Sciatic nerve (tissue), 2 donors: ENCODE data around the gene CLEC4M. TPM values are rescaled to one million over a fixed set of nuclear protein-coding genes. Genes with fewer than 3 reads are reported as not detected.

Experiments used
- ATAC-seq: fragments of 200-7000 bp; cut with Tn5 transposase; one replicate; pipeline ENCODE4 v1.9.1; 2020; ENCODE audit warnings: mild to moderate bottlenecking, moderate library complexity
- DNase-seq: peaks from one replicate; pipeline ENCODE4 v3.0.0-alpha.2; 2020; ENCODE audit warnings: low spot score
- intact Hi-C: fragments of 100-400 bp; cut with DNase I; formaldehyde crosslinking; loops from one replicate; pipeline ENCODE4 v1.14.2; 2022
- total RNA-seq: library from RNA; stranded (reverse); fragmentation: NEBNext Ultra II Directional; extraction: Animal tissue kit (Norgen Biotek cat#: 25700); gene quantifications from one replicate; pipeline ENCODE4 v1.2.1, GENCODE V29; 2021
- donor health status: DM: no; HTN: no; CAD: no.
- donor health status: DM: no; HTN: no; CAD: no.

CLEC4M gene
- not detected for total RNA-seq

- DNase-seq (no peak), ATAC-seq (no peak)
- intact Hi-C loops = no loop called here
These were observed at the start of gene CLEC4M for GRCh38 chr19:7762719-7763293. Gene CLEC4M, plus strand, starts transcription at chr19:7763243. Its CDS starts 24 bp downstream, at chr19:7763267.

- intact Hi-C loops = no loop called here
- ATAC-seq (no peak), DNase-seq (no peak)
These were observed 47.4 kb upstream of the CLEC4M start for GRCh38 chr19:7715671-7716070.

GRCh38 chr19:7716762-7717161 is 46.3 kb upstream of the CLEC4M start:
- intact Hi-C loops = no loop called here
- DNase-seq (no peak), ATAC-seq (no peak)

- ATAC-seq (no peak), DNase-seq (no peak)
- intact Hi-C loops = no loop called here
These were observed 44.4 kb upstream of the CLEC4M start for GRCh38 chr19:7718668-7719067.

GRCh38 chr19:7720351-7720750 is 42.7 kb upstream of the CLEC4M start:
- no peak for ATAC-seq
- DNase-seq = no peak
- intact Hi-C loops = no loop called here

- no peak for ATAC-seq
- no peak for DNase-seq
- intact Hi-C loops = no loop called here
These were observed 40.8 kb upstream of the CLEC4M start for GRCh38 chr19:7722231-7722651.

- no peak for ATAC-seq
- intact Hi-C loops = no loop called here
- DNase-seq = no peak
These were observed 37.3 kb upstream of the CLEC4M start for GRCh38 chr19:7725791-7726190.

GRCh38 chr19:7729211-7729610 is 33.8 kb upstream of the CLEC4M start:
- intact Hi-C loops = no loop called here
- DNase-seq = no peak
- ATAC-seq = no peak

GRCh38 chr19:7729831-7730285 is 33.2 kb upstream of the CLEC4M start:
- intact Hi-C loops = no loop called here
- ATAC-seq = no peak

GRCh38 chr19:7730286-7731217 is 32.5 kb upstream of the CLEC4M start:
- ATAC-seq (peak; percentile 32), DNase-seq (no peak)
- intact Hi-C loops = no loop called here

More at GRCh38 chr19:7729831-7730285, 33.2 kb upstream of the CLEC4M start:
- no peak for DNase-seq

GRCh38 chr19:7731218-7731595 is 31.8 kb upstream of the CLEC4M start:
- intact Hi-C loops = no loop called here
- no peak for DNase-seq
- ATAC-seq = no peak

- ATAC-seq (no peak), DNase-seq (no peak)
- intact Hi-C loops = no loop called here
These were observed 31.4 kb upstream of the CLEC4M start for GRCh38 chr19:7731615-7732014.

GRCh38 chr19:7732045-7732444 is 31.0 kb upstream of the CLEC4M start, which contains the start of gene CLEC4G:
Gene CLEC4G, minus strand, starts transcription at chr19:7732110. Its CDS starts 8 bp downstream, at chr19:7732102.
- DNase-seq = no peak
- no peak for ATAC-seq
- intact Hi-C loops = no loop called here

- no peak for DNase-seq
- no peak for ATAC-seq
- intact Hi-C loops = no loop called here
These were observed 29.7 kb upstream of the CLEC4M start for GRCh38 chr19:7733376-7733775.

- ATAC-seq (peak; percentile 55), DNase-seq (no peak)
- intact Hi-C loops = no loop called here
These were observed 28.5 kb upstream of the CLEC4M start for GRCh38 chr19:7734220-7735203.

- no peak for ATAC-seq
- DNase-seq = no peak
- intact Hi-C loops = no loop called here
These were observed 26.9 kb upstream of the CLEC4M start for GRCh38 chr19:7736148-7736547.

GRCh38 chr19:7737215-7737614 is 25.8 kb upstream of the CLEC4M start:
- DNase-seq (no peak), ATAC-seq (no peak)

GRCh38 chr19:7738023-7738422 is 25.0 kb upstream of the CLEC4M start:
- ATAC-seq = no peak
- intact Hi-C loops = no loop called here
- no peak for DNase-seq

More at GRCh38 chr19:7737215-7737614, 25.8 kb upstream of the CLEC4M start:
- intact Hi-C loops = no loop called here

- intact Hi-C loops = no loop called here
- ATAC-seq (no peak), DNase-seq (no peak)
These were observed 23.8 kb upstream of the CLEC4M start for GRCh38 chr19:7739211-7739755.
